GM04504 (cell line): ENCODE results near the gene CYB561A3.

Source experiments
- DNase-seq: peaks from one replicate; pipeline ENCODE4 v3.0.0-alpha.2; 2012; ENCODE audit warnings: low read depth

Gene CYB561A3

DNA sequence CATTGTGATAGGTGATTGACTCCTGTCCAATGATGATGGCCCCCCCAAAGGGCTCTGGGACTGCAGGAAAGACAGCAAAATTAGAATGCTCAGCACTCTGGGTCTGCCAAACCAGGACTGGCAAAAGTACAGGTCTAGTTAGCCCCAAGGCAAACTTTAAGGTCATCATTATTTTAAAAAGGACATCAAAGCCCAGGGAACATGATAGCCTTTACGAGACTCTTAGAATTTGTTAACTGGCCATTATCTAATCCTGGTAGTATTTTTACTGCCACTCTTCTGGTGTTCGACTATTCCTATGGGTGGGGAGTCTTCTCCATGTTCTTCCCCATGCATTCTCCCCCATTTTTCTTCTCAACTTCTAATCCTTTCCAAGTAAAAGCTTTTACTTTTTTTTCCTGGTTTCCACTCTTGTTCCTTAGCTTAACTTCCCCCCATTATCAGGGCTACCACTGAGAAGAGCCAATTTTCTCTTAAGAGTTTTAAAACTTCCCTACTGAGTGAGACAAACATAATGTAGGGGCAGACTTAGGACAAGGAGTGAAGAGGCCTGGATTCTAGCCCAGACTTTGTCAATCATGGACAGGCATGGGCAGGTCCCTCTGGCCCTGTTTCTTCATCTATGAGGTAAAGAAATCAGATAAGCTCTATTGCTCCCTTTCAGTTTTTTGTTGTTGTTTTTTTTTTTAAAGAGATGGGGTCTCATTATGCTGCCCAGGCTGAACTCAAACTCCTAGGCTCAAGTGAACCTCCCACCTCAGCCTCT lies 35.9 kb downstream of the CYB561A3 start:
- DNase-seq = no peak

DNA sequence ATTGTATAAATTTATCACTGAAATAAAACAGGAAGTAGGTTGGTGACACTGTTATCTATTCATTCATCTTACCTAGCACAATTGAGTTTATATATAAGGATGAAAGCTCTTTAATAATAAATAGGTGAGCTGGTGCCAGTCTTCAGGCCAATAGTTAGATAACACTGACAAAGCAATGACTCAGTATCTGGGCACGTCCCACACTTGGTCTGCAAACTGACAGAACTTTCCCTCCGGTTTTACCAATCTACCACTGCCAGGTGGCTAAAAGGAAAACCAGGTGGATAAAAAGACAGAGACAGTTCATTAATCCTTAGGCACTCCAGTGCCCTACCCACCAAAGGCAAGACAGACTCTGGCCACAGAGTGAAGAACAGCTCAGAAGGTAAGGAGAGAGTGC lies 46.4 kb downstream of the CYB561A3 start:
- DNase-seq = no peak

GRCh38 chr11:61310749-61311148 lies 50.9 kb downstream of the CYB561A3 start:
- DNase-seq = no peak

- no peak for DNase-seq
Measured at GRCh38 chr11:61309739-61310138, 51.9 kb downstream of the CYB561A3 start.

DNA sequence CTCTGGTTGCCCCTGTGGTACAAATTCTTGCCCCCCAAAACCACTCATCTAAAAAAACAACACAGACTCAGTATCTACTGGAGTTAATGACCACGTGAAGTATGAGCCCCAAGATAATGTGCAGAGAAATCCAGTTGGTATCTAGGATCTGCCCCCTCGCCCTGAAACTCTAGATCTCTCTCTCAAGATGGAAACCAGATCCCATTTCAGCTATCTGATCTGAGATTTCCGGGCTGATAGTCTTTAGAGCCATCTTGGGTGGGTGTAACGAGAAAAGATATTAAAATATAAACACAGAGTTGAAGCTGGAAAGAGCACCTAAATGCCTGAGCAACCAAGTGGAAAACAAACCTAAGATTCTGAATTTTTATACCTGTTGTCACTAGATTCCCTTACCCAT lies 52.5 kb downstream of the CYB561A3 start:
- DNase-seq = no peak

DNA sequence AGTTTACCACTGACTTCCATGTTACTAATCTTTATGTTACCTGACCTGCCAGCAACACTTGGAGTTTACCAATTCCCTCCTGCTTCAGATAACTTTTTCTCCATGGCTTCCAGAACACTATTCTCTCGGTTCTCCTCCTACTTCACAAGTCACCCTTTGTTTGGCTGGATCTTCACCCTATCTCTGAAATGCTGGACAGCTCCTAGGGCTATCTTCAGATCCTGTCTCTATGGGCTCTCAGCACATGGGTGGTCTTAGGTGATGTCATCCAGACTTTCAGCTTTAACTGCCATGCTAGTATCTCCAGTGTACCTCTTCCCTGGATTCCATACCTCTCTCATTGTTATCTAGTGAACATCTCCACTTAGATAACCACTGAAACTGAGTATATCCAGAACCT lies 54.3 kb downstream of the CYB561A3 start:
- DNase-seq = no peak

- DNase-seq = no peak
Measured at GRCh38 chr11:61306221-61306620, 55.5 kb downstream of the CYB561A3 start.

DNA sequence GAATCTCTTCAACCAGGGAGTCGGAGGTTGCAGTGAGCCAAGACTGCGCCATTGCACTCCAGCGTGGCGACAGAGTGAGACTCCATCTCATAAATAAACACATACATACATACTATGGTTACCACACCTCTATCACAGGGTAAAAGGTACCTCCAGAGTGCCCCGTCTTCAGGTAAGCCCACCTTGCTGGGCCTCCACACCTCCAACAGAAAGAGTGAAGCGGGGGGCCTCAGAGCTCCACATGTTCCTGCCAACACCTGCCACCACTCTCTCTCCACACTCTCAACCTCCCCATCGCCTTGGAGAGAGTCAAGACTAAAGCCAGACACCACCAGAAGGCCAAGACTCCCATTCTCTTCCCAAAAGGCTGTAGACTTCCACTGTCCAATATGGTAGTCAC lies 56.3 kb downstream of the CYB561A3 start:
- no peak for DNase-seq

- no peak for DNase-seq
Measured at GRCh38 chr11:61303725-61304124, 58.0 kb downstream of the CYB561A3 start.

DNA sequence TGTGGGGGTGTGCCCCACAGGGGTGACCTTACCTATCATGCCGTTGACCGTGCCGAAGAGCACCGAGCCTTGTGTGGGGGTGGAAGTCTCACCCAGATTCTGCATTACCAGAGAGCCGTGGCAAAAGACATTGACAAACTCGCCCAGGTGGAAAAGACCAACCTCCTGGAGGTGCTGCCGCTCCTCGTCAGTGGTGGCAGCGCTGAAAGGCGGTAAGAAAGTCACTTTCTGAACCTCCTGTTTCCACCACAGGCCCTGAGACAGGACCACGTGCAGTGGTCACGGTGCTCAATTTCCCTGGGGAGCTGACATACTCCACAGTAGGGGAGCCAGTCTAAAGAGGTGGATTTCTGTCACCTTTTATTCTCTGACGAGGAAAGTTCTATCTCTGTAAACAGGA lies 59.1 kb downstream of the CYB561A3 start:
- DNase-seq = no peak
